ENCODE results near the gene THSD7B.

DNA sequence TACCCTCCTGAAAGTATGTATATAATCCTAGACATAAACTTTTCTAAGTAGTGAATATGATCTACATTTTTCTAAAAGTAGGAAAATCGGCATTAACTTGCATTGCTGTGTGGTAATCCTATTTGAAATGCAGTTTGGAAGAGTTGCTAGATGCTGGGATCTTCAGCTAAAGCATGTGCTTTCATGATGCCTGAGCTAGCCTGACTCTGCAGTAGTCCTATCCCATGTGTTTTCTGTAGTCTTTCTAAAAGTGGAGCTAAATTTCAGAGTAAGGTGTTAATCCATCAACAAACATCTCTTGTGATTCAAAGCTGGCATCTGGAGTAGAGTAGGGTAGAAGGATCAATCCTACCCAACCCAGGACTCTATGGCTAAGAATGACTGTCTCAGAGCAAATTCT, 229.4 kb downstream of the THSD7B start:
- TF ChIP-seq EZH2phosphoT487 (IDR thresholded peaks at IDR 0.05; ENCODE audit: unreplicated experiment), result no peak
- TF ChIP-seq, protein P1, sequence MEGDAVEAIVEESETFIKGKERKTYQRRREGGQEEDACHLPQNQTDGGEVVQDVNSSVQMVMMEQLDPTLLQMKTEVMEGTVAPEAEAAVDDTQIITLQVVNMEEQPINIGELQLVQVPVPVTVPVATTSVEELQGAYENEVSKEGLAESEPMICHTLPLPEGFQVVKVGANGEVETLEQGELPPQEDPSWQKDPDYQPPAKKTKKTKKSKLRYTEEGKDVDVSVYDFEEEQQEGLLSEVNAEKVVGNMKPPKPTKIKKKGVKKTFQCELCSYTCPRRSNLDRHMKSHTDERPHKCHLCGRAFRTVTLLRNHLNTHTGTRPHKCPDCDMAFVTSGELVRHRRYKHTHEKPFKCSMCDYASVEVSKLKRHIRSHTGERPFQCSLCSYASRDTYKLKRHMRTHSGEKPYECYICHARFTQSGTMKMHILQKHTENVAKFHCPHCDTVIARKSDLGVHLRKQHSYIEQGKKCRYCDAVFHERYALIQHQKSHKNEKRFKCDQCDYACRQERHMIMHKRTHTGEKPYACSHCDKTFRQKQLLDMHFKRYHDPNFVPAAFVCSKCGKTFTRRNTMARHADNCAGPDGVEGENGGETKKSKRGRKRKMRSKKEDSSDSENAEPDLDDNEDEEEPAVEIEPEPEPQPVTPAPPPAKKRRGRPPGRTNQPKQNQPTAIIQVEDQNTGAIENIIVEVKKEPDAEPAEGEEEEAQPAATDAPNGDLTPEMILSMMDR (conservative IDR thresholded peaks at IDR 0.05; ENCODE audit: low read depth in 2 of 2), result no peak
- no peak for TF ChIP-seq POLR2AphosphoS5 (IDR thresholded peaks at IDR 0.05; ENCODE audit: low read depth)
